Measurements from ENCODE around the gene CTNNA3.

DNA sequence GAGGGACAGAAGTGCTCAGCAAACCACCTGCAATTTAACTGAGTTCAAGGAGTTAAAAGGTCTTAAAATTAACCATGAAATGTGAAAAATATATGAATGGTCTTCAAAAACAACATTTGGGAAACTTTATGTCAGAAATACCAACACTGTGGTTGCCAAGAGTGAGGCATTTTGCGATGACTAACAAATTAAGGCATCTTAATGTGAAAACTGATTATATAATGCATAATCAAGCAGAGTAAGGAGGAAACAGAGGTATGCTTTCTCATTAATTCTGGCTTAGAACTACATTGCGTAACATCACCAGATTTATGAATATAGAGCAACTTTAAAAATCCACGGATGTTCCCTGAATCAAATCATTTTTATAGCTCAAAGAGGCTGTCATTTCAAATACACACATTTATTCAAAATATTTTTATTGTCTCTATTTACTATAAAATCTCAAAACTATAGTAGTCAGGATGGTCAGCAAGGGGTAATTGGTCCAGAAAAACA, 434.6 kb downstream of the CTNNA3 start:
- TF ChIP-seq, protein P1, sequence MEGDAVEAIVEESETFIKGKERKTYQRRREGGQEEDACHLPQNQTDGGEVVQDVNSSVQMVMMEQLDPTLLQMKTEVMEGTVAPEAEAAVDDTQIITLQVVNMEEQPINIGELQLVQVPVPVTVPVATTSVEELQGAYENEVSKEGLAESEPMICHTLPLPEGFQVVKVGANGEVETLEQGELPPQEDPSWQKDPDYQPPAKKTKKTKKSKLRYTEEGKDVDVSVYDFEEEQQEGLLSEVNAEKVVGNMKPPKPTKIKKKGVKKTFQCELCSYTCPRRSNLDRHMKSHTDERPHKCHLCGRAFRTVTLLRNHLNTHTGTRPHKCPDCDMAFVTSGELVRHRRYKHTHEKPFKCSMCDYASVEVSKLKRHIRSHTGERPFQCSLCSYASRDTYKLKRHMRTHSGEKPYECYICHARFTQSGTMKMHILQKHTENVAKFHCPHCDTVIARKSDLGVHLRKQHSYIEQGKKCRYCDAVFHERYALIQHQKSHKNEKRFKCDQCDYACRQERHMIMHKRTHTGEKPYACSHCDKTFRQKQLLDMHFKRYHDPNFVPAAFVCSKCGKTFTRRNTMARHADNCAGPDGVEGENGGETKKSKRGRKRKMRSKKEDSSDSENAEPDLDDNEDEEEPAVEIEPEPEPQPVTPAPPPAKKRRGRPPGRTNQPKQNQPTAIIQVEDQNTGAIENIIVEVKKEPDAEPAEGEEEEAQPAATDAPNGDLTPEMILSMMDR (IDR thresholded peaks at IDR 0.05) = no peak
- TF ChIP-seq POLR2A (IDR thresholded peaks at IDR 0.05) = no peak

Measured in uterus (tissue), 2 donors.